ENCODE data around the gene CCNI2. TPM values are rescaled to one million over a fixed set of nuclear protein-coding genes. Genes with fewer than 3 reads are reported as not detected.

CCNI2 gene
- total RNA-seq, 1 experiment from 2014 or later: 1.4 TPM

GRCh38 chr5:132756542-132756941 is 9.3 kb downstream of the CCNI2 start:
- H3K4me2 ChIP-seq (ENCODE audit: low read length): no peak overlapping the region
- BruUV-seq (replicated peaks): no TSS peak
- CTCF ChIA-PET: interaction anchor here (2.5 kb wide), 1 partner anchor 64 kb away, joined by 31 read pairs; no protein-coding TSS in a partner anchor
- intact Hi-C loops (cut with micrococcal nuclease): no loop called here
- H3K27me3 ChIP-seq (ENCODE audit: insufficient read depth, low read length): no peaks in the 10 kb centered on the region
- H3K4me3 ChIP-seq (replicated peaks in 1 of 2; ENCODE audit: low read depth in 1 of 2, low read length in 2 of 2): no peak overlapping the region
- no peak overlapping the region for H3K9ac ChIP-seq (ENCODE audit: low read length)
- no peaks in the 10 kb centered on the region for H3K79me2 ChIP-seq (ENCODE audit: insufficient read depth, low read length)
- no peak for ATAC-seq
- H3K9me3 ChIP-seq (ENCODE audit: control insufficient read depth in 1 of 2, insufficient read depth in 1 of 2, low read depth in 1 of 2, low read length in 2 of 2): no peaks in the 10 kb centered on the region
- H3K9me2 ChIP-seq (ENCODE audit: insufficient read depth): no peaks in the 10 kb centered on the region
- H3K4me1 ChIP-seq (ENCODE audit: control insufficient read depth in 1 of 2, insufficient read depth in 2 of 2, low read length in 2 of 2): no peaks in the 10 kb centered on the region
- POLR2A ChIA-PET: no interaction called here
- RAD21 ChIA-PET (ENCODE audit: low non-redundant PET in 1 of 2, low total read pairs in 2 of 2, uncharacterized antibody in 2 of 2, unreplicated experiment in 2 of 2): no interaction called here
- H3K36me3 ChIP-seq (ENCODE audit: control insufficient read depth in 1 of 2, insufficient read depth in 2 of 2, low read length in 2 of 2): peaks cover 3 to 5% of the 10 kb centered on the region in 2 experiments; a peak in 1 of 4 replicates
- TF ChIP-seq TCF7L2 (IDR thresholded peaks at IDR 0.05; ENCODE audit: borderline replicate concordance, extremely low read depth, insufficient read depth, insufficient read length): no peak
- no peaks in the 10 kb centered on the region for H4K20me1 ChIP-seq (ENCODE audit: insufficient read depth)
- H3K27ac ChIP-seq (ENCODE audit: low read depth, low read length): no peak overlapping the region
- no peak for DNase-seq (ENCODE audit: low read depth, low spot score)
- H2AFZ ChIP-seq (ENCODE audit: low read depth, low read length, poor library complexity, severe bottlenecking): no peak overlapping the region

GRCh38 chr5:132758451-132758850 is 11.2 kb downstream of the CCNI2 start:
- H4K20me1 ChIP-seq (ENCODE audit: insufficient read depth): no peaks in the 10 kb centered on the region
- H3K79me2 ChIP-seq (ENCODE audit: insufficient read depth, low read length): no peaks in the 10 kb centered on the region
- H3K9ac ChIP-seq (ENCODE audit: low read length): no peak overlapping the region
- ATAC-seq (no peak), DNase-seq (ENCODE audit: low read depth, low spot score) (no peak)
- ChIA-PET POLR2A (no interaction called here), CTCF (no interaction called here), RAD21 (ENCODE audit: low non-redundant PET in 1 of 2, low total read pairs in 2 of 2, uncharacterized antibody in 2 of 2, unreplicated experiment in 2 of 2) (no interaction called here)
- BruUV-seq (replicated peaks): no TSS peak
- intact Hi-C loops (cut with micrococcal nuclease): no loop called here
- no peaks in the 10 kb centered on the region for H3K4me1 ChIP-seq (ENCODE audit: control insufficient read depth in 1 of 2, insufficient read depth in 2 of 2, low read length in 2 of 2)
- no peak overlapping the region for H2AFZ ChIP-seq (ENCODE audit: low read depth, low read length, poor library complexity, severe bottlenecking)
- no peak overlapping the region for H3K4me3 ChIP-seq (replicated peaks in 1 of 2; ENCODE audit: low read depth in 1 of 2, low read length in 2 of 2)
- no peaks in the 10 kb centered on the region for H3K27me3 ChIP-seq (ENCODE audit: insufficient read depth, low read length)
- no peaks in the 10 kb centered on the region for H3K9me2 ChIP-seq (ENCODE audit: insufficient read depth)
- H3K9me3 ChIP-seq (ENCODE audit: control insufficient read depth in 1 of 2, insufficient read depth in 1 of 2, low read depth in 1 of 2, low read length in 2 of 2): no peaks in the 10 kb centered on the region
- no peak overlapping the region for H3K4me2 ChIP-seq (ENCODE audit: low read length)
- no peak overlapping the region for H3K27ac ChIP-seq (ENCODE audit: low read depth, low read length)
- peaks cover 5 to 7% of the 10 kb centered on the region in 2 experiments; a peak in 1 of 4 replicates for H3K36me3 ChIP-seq (ENCODE audit: control insufficient read depth in 1 of 2, insufficient read depth in 2 of 2, low read length in 2 of 2)
- TF ChIP-seq JUND (IDR thresholded peaks at IDR 0.05) (no peak), YY1 (IDR thresholded peaks at IDR 0.05; ENCODE audit: extremely low read depth, insufficient replicate concordance, low read depth, low read length) (no peak), SRF (IDR thresholded peaks at IDR 0.05; ENCODE audit: low read depth) (no peak), CEBPB (IDR thresholded peaks at IDR 0.05; ENCODE audit: low read depth) (no peak), ELF1 (IDR thresholded peaks at IDR 0.05; ENCODE audit: borderline replicate concordance, low read depth) (no peak), EZH2phosphoT487 (IDR thresholded peaks at IDR 0.05; ENCODE audit: borderline replicate concordance) (no peak), ATF3 (IDR thresholded peaks at IDR 0.05) (no peak), ZNF274 (IDR thresholded peaks at IDR 0.05; ENCODE audit: low read depth, low read length) (no peak), MAX (IDR thresholded peaks at IDR 0.05) (no peak), POLR2AphosphoS5 (IDR thresholded peaks at IDR 0.05; ENCODE audit: low read depth, low read length) (no peak), ZBTB33 (IDR thresholded peaks at IDR 0.05; ENCODE audit: extremely low read depth, insufficient replicate concordance, low read length) (no peak), CBX3 (IDR thresholded peaks at IDR 0.05; ENCODE audit: low read depth) (no peak), SP1 (IDR thresholded peaks at IDR 0.05; ENCODE audit: low read depth) (no peak), ZFX (IDR thresholded peaks at IDR 0.05) (no peak), RAD21 (IDR thresholded peaks at IDR 0.05; ENCODE audit: low read depth) (no peak), FOSL1 (IDR thresholded peaks at IDR 0.05; ENCODE audit: low read depth) (no peak)
- TF ChIP-seq, protein P1, sequence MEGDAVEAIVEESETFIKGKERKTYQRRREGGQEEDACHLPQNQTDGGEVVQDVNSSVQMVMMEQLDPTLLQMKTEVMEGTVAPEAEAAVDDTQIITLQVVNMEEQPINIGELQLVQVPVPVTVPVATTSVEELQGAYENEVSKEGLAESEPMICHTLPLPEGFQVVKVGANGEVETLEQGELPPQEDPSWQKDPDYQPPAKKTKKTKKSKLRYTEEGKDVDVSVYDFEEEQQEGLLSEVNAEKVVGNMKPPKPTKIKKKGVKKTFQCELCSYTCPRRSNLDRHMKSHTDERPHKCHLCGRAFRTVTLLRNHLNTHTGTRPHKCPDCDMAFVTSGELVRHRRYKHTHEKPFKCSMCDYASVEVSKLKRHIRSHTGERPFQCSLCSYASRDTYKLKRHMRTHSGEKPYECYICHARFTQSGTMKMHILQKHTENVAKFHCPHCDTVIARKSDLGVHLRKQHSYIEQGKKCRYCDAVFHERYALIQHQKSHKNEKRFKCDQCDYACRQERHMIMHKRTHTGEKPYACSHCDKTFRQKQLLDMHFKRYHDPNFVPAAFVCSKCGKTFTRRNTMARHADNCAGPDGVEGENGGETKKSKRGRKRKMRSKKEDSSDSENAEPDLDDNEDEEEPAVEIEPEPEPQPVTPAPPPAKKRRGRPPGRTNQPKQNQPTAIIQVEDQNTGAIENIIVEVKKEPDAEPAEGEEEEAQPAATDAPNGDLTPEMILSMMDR (IDR thresholded peaks at IDR 0.05 in 2 of 3, conservative IDR thresholded peaks at IDR 0.05 in 1 of 3; ENCODE audit: borderline replicate concordance in 1 of 3, insufficient read depth in 1 of 3, low read depth in 2 of 3, low read length in 2 of 3): no peak
